WTC11 (cell line): ENCODE data around the gene PNLIPRP1. TPM values are rescaled to one million over a fixed set of nuclear protein-coding genes. Genes with fewer than 3 reads are reported as not detected.
A peak's percentile ranks its signal among the peaks of the same experiment; 100 is the strongest.

ENCODE experiments used
- ATAC-seq: fragments of 200-7000 bp; cut with Tn5 transposase; 2 replicates; pipeline ENCODE4 v1.10.0; 2021; ENCODE audit warnings: mild to moderate bottlenecking, moderate library complexity
- CTCF ChIA-PET: fragments of 300-600 bp; sonication (Branson Sonifier 250); formaldehyde crosslinking; loops from one replicate; lab custom pipeline; 2021; ENCODE audit warnings: antibody characterized with exemption; lab: Charles Lee
- POLR2A ChIA-PET: fragments of 350-600 bp; sonication (Branson Sonifier 250); formaldehyde crosslinking; loops from one replicate; lab custom pipeline; 2021; ENCODE audit warnings: antibody characterized with exemption; lab: Charles Lee
- DNase-seq: peaks from one replicate; pipeline ENCODE4 v3.0.0; 2021; ENCODE audit warnings: low spot score
- H3K27ac Mint-ChIP-seq: 2 replicates; pipeline ENCODE4 v1.8.0; 2021; ENCODE audit warnings: mixed read lengths
- H3K27me3 Mint-ChIP-seq: 2 replicates; pipeline ENCODE4 v1.8.0; 2021; ENCODE audit warnings: low read depth, mild to moderate bottlenecking, moderate library complexity, mixed read lengths
- H3K36me3 Mint-ChIP-seq: 2 replicates; pipeline ENCODE4 v1.8.0; 2021; ENCODE audit warnings: mixed read lengths
- H3K4me1 Mint-ChIP-seq: 2 replicates; pipeline ENCODE4 v1.8.0; 2022; ENCODE audit warnings: mixed read lengths
- H3K4me3 Mint-ChIP-seq: 2 replicates; pipeline ENCODE4 v1.8.0; 2021; ENCODE audit warnings: mild to moderate bottlenecking, moderate library complexity, mixed read lengths
- H3K9me3 Mint-ChIP-seq: 2 replicates; pipeline ENCODE4 v1.8.0; 2021; ENCODE audit warnings: mixed read lengths
- AR ChIP-seq: fragments of 250-450 bp; sonication (Bioruptor Pico); IDR thresholded peaks from 2 replicates; pipeline ENCODE4 v1.9.0; 2021; ENCODE audit warnings: mild to moderate bottlenecking
- ATF2 ChIP-seq: sonication (generic); formaldehyde crosslinking; IDR thresholded peaks from 2 replicates; pipeline ENCODE4 v1.8.1; 2022; ENCODE audit warnings: low read depth, missing genetic modification reagents, borderline replicate concordance
- ATF6 ChIP-seq: sonication (generic); formaldehyde crosslinking; IDR thresholded peaks from 2 replicates; pipeline ENCODE4 v1.8.1; 2023; ENCODE audit warnings: mild to moderate bottlenecking, missing genetic modification reagents
- CREB1 ChIP-seq: sonication (generic); formaldehyde crosslinking; IDR thresholded peaks from 2 replicates; pipeline ENCODE4 v1.8.0; 2023; ENCODE audit warnings: mild to moderate bottlenecking, missing genetic modification reagents
- CTCF ChIP-seq: fragments of 200-600 bp; IDR thresholded peaks from 2 replicates; pipeline ENCODE4 v1.8.0; 2022; ENCODE audit warnings: antibody characterized with exemption
- E2F1 ChIP-seq: sonication (generic); formaldehyde crosslinking; IDR thresholded peaks from 2 replicates; pipeline ENCODE4 v1.8.0; 2022; ENCODE audit warnings: mild to moderate bottlenecking, missing genetic modification reagents
- ELF4 ChIP-seq: sonication (generic); formaldehyde crosslinking; IDR thresholded peaks from 2 replicates; pipeline ENCODE4 v1.8.1; 2022; ENCODE audit warnings: low read depth, mild to moderate bottlenecking, moderate library complexity, missing genetic modification reagents
- EMX1 ChIP-seq: fragments of 250-450 bp; sonication (Bioruptor Pico); IDR thresholded peaks from 2 replicates; pipeline ENCODE4 v1.8.0; 2021; ENCODE audit warnings: mild to moderate bottlenecking
- ERG ChIP-seq: fragments of 250-450 bp; sonication (Bioruptor Pico); IDR thresholded peaks from 2 replicates; pipeline ENCODE4 v1.8.0; 2021; ENCODE audit warnings: mild to moderate bottlenecking
- ESRRA ChIP-seq: sonication (generic); formaldehyde crosslinking; IDR thresholded peaks from 2 replicates; pipeline ENCODE4 v1.8.1; 2022; ENCODE audit warnings: mild to moderate bottlenecking, missing genetic modification reagents, borderline replicate concordance
- GTF2I ChIP-seq: fragments of 250-450 bp; sonication (Bioruptor Pico); conservative IDR thresholded peaks from 2 replicates; pipeline ENCODE4 v1.4.0; 2021; ENCODE audit warnings: mild to moderate bottlenecking
- HMGA2 ChIP-seq: fragments of 250-450 bp; sonication (Bioruptor Pico); IDR thresholded peaks from 2 replicates; pipeline ENCODE4 v1.4.0; 2021; ENCODE audit warnings: mild to moderate bottlenecking, moderate library complexity
- IRF2 ChIP-seq: sonication (generic); formaldehyde crosslinking; IDR thresholded peaks from 2 replicates; pipeline ENCODE4 v1.8.0; 2022; ENCODE audit warnings: low read depth, missing genetic modification reagents, borderline replicate concordance
- NR3C1 ChIP-seq: sonication (generic); formaldehyde crosslinking; conservative IDR thresholded peaks from 2 replicates; pipeline ENCODE4 v1.8.1; 2023; ENCODE audit warnings: low read depth, mild to moderate bottlenecking, missing genetic modification reagents
- OVOL2 ChIP-seq: fragments of 250-450 bp; sonication (Bioruptor Pico); IDR thresholded peaks from 2 replicates; pipeline ENCODE4 v1.9.0; 2021; ENCODE audit warnings: mild to moderate bottlenecking, borderline replicate concordance
- RORB ChIP-seq: fragments of 250-450 bp; sonication (Bioruptor Pico); IDR thresholded peaks from 2 replicates; pipeline ENCODE4 v1.9.0; 2021; ENCODE audit warnings: mild to moderate bottlenecking
- SOX15 ChIP-seq: fragments of 250-450 bp; sonication (Bioruptor Pico); IDR thresholded peaks from 2 replicates; pipeline ENCODE4 v1.9.0; 2021; ENCODE audit warnings: mild to moderate bottlenecking
- TEAD1 ChIP-seq: sonication (generic); formaldehyde crosslinking; IDR thresholded peaks from 2 replicates; pipeline ENCODE4 v1.8.0; 2022; ENCODE audit warnings: mild to moderate bottlenecking, missing genetic modification reagents
- USF1 ChIP-seq: sonication (generic); formaldehyde crosslinking; IDR thresholded peaks from 2 replicates; pipeline ENCODE4 v1.8.0; 2022; ENCODE audit warnings: mild to moderate bottlenecking, missing genetic modification reagents
- ZNF317 ChIP-seq: sonication (generic); formaldehyde crosslinking; IDR thresholded peaks from 2 replicates; pipeline ENCODE4 v1.8.1; 2023; ENCODE audit warnings: low read depth, mild to moderate bottlenecking, moderate library complexity, missing genetic modification reagents, borderline replicate concordance
- total RNA-seq: library from RNA; stranded (reverse); gene quantifications from 3 replicates; pipeline ENCODE4 v1.2.3, GENCODE V29; 2021

Gene PNLIPRP1
- total RNA-seq, 1 experiment from 2014 or later, result 0.68 TPM

GRCh38 chr10:116610443-116611152 lies 19.8 kb downstream of the PNLIPRP1 start:
- ChIA-PET CTCF (no interaction called here), POLR2A (no interaction called here)
- TF ChIP-seq IRF2 (CRISPR knock-in tag) (no peak), OVOL2 (no peak), ESRRA (CRISPR knock-in tag) (no peak), CREB1 (CRISPR knock-in tag) (no peak), USF1 (no peak), HMGA2 (CRISPR knock-in tag) (no peak), AR (CRISPR knock-in tag) (no peak), CTCF (no peak), ATF6 (no peak), TEAD1 (CRISPR knock-in tag) (no peak), ERG (CRISPR knock-in tag) (no peak), E2F1 (no peak), NR3C1 (CRISPR knock-in tag) (no peak), RORB (CRISPR knock-in tag) (no peak)
- no peak for DNase-seq
- no peak overlapping the region for H3K27ac Mint-ChIP-seq
- peaks cover 12% of the 10 kb centered on the region for H3K4me1 Mint-ChIP-seq
- ATAC-seq, result no peak
- H3K36me3 Mint-ChIP-seq, result peaks cover 3% of the 10 kb centered on the region; the same call in 1 of the 2 replicates
- peaks cover 18% of the 10 kb centered on the region for H3K9me3 Mint-ChIP-seq
- H3K4me3 Mint-ChIP-seq, result peak overlapping the region; percentile 72; the same call in 1 of the 2 replicates
- peaks cover 20% of the 10 kb centered on the region for H3K27me3 Mint-ChIP-seq

- ChIA-PET CTCF (no interaction called here), POLR2A (no interaction called here)
- ATAC-seq, result no peak
Measured at GRCh38 chr10:116611153-116611545, 20.4 kb downstream of the PNLIPRP1 start.

More at GRCh38 chr10:116611153-116611545, 20.4 kb downstream of the PNLIPRP1 start:
- DNase-seq, result no peak
- Mint-ChIP-seq H3K4me1 (peaks cover 12% of the 10 kb centered on the region), H3K27me3 (peaks cover 20% of the 10 kb centered on the region), H3K9me3 (peaks cover 18% of the 10 kb centered on the region), H3K27ac (no peak overlapping the region), H3K36me3 (peaks cover 3% of the 10 kb centered on the region; the same call in 1 of the 2 replicates)
- TF ChIP-seq ATF2 (CRISPR knock-in tag), result no peak
- no peak for TF ChIP-seq EMX1 (CRISPR knock-in tag)
- no peak for TF ChIP-seq GTF2I (CRISPR knock-in tag)
- no peak for TF ChIP-seq ZNF317 (CRISPR knock-in tag)
- no peak for TF ChIP-seq ELF4 (CRISPR knock-in tag)
- no peak for TF ChIP-seq SOX15
- TF ChIP-seq, all 79 proteins: peak for 0
- H3K4me3 Mint-ChIP-seq, result no peak overlapping the region
